ENCODE results near the gene TRIAP1.
"Not testable (repeated sequence)": the region's sequence is repeated elsewhere in the genome, so short reads cannot be mapped to it uniquely, and the experiment has no call there.

The TRIAP1 gene

GRCh38 chr12:120445911-120446843 lies at the start of gene TRIAP1, which contains the start of gene GATC:
Gene TRIAP1, minus strand, starts transcription at chr12:120446384. Its CDS starts 12 bp downstream, at chr12:120446372.
Gene GATC, plus strand, starts transcription at chr12:120446444. Its CDS starts 37 bp downstream, at chr12:120446481.
- peak; percentile 83 for DNase-seq (ENCODE audit: low read depth, low spot score)

DNA sequence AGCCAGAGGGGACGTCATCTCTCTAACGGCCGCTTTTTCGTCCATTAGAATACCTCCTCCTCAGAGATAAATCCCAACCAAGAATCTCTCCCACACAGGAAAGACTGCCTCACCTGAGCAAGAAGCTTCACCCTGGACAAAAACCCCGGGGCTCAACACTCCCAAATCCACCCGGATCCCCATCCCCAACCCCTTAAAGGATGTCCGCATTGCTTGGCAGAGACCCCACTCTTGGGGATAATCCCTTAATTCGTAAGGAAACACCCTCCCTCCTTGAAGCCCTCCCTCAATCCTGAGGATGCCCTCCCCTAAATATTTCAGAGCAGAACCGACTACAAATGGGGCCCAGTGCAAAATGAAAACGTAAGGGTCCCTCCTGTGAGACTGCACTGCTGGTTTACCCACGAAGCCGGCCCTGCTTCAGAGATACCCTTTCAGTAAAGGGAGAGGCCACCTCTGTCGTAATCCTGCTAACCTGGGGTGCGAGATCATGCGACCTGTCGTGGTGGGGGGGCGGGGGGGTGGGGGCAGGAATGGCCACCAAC lies 49.1 kb upstream of the TRIAP1 start:
- no peak for DNase-seq (ENCODE audit: low read depth, low spot score)

DNA sequence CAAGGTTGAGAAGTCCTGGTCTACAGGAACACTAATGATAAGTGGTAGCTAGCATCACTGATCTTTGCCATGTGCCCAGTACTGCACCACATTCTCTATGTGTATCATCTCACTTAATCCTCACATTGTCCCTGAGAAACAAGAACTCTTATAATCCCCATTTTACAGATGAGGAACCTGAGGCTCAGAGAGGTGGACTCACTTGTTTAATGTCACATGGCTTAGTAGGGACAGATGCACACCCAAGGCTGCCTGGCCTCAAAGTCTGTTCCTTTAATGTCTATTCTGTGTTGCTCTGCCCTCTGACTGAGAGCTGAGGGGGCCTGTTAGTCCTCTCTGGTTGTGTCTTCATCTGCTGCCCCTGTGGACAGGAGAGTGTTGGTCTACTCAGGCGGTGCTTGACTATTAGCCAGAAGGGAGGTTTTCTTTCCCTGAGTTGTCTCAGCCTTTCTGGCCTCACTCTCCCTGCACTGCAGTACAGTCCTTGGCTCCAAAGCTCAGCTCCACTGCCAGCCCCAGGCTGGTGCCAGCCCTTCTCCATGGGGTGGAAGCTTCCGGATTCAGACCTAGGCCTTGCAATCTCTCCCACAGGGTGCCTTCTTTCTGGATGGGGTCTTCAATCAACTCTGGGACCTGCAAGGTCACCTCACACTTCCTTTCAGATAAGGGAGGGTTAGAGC lies 44.8 kb upstream of the TRIAP1 start:
- DNase-seq (ENCODE audit: low read depth, low spot score), result no peak

GRCh38 chr12:120490325-120490724 lies 44.1 kb upstream of the TRIAP1 start:
- DNase-seq (ENCODE audit: low read depth, low spot score), result no peak

DNA sequence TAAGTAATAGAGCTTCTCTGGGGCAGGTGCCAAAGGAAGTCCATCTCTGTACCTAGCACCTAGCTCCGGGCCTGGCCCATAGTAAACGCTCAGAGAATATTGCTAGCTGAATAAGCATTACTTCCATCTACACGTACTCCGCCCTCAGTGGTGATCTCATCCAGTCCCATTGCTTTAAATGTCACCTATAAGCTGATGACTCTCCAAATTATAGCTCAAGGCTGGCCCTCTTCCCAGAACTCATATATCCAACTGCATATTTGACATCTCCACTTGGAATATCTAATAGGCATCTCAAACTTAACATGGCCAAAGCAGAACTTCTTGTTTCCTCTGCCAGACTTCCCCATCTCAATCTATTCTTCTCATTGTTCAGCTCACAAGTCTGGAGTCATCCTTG lies 42.8 kb upstream of the TRIAP1 start:
- DNase-seq (ENCODE audit: low read depth, low spot score), result no peak

- DNase-seq (ENCODE audit: low read depth, low spot score), result no peak
Measured at GRCh38 chr12:120488057-120488640, 42.0 kb upstream of the TRIAP1 start.

GRCh38 chr12:120487552-120487951 lies 41.4 kb upstream of the TRIAP1 start:
- DNase-seq (ENCODE audit: low read depth, low spot score), result not testable (repeated sequence)

- no peak for DNase-seq (ENCODE audit: low read depth, low spot score)
Measured at GRCh38 chr12:120485961-120486881, 40.0 kb upstream of the TRIAP1 start.

DNA sequence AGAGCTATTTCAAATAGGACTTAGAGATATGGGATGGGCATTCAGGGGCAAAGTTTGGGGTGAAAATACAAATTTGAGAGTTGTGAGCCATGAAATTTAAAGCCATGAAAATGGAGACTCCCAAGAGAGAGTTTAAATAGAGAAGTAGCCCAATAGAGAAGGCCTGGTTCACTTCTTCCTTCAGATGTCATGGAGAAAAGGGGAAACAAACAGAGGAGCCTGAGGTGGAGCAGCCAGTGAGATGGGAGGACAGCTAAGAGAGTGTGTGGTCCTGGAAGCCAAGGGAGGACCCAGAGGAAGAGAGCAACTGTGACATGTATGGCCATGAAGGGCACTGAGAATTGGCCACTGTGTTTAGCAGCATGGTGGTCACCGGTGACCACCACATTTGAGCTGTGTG lies 37.4 kb upstream of the TRIAP1 start:
- DNase-seq (ENCODE audit: low read depth, low spot score), result no peak

- DNase-seq (ENCODE audit: low read depth, low spot score), result no peak
Measured at GRCh38 chr12:120481022-120481767, 35.0 kb upstream of the TRIAP1 start.

- DNase-seq (ENCODE audit: low read depth, low spot score), result no peak
Measured at GRCh38 chr12:120480211-120480610, 34.0 kb upstream of the TRIAP1 start.

- DNase-seq (ENCODE audit: low read depth, low spot score), result no peak
Measured at GRCh38 chr12:120479458-120479857, 33.3 kb upstream of the TRIAP1 start.

- no peak for DNase-seq (ENCODE audit: low read depth, low spot score)
Measured at GRCh38 chr12:120475643-120476042, 29.5 kb upstream of the TRIAP1 start.

GRCh38 chr12:120474616-120474960 lies 28.4 kb upstream of the TRIAP1 start:
- DNase-seq (ENCODE audit: low read depth, low spot score), result no peak

GRCh38 chr12:120473807-120474615 lies 27.8 kb upstream of the TRIAP1 start:
- DNase-seq (ENCODE audit: low read depth, low spot score), result no peak

GRCh38 chr12:120472521-120472920 lies 26.3 kb upstream of the TRIAP1 start:
- no peak for DNase-seq (ENCODE audit: low read depth, low spot score)

DNA sequence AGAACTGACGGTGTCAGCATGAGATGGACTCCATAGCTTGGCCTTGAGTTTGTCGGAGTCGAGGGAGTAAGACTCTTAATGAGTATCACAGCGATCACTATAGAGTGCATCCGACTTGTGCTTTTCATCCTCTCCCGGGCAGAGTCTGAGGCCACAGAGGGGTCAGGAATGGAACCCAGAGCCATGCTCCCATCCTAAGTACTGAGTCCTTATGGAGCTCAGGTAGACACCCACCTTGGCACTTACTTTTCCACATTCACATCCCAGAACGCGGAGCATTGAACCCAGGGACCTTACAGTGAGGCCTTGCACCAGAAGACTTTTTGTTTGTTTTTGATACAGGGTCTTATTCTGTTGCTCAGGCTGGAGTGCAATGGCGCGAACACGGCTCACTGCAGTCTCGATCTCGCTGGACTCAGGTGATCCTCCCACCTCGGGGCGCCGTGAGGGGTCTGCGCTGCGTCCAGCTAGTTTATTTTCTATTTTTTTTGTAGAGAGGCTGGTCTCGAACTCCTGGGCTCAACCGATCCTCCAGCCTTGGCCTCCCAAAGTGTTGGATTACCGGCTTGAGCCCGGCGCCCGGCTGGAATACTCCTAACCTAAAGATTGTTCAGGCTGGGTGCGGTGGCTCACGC lies 24.1 kb upstream of the TRIAP1 start:
- DNase-seq (ENCODE audit: low read depth, low spot score), result no peak

- DNase-seq (ENCODE audit: low read depth, low spot score), result peak; percentile 99
Measured at GRCh38 chr12:120469450-120470149, 23.4 kb upstream of the TRIAP1 start, which contains the start of gene SRSF9. Gene SRSF9, minus strand, starts transcription at chr12:120469748. Its CDS starts 139 bp downstream, at chr12:120469609.
